Keratinocyte (primary cell): ENCODE measurements around the gene ACACA.

Source experiments
- CTCF ChIP-seq, 3 experiments: IDR thresholded peaks in 1 of 3; conservative IDR thresholded peaks in 1 of 3; optimal IDR thresholded peaks in 1 of 3; 2 replicates in 2 of 3; 3 replicates in 1 of 3; pipeline versions ENCODE3 to v1.5.1; 2011; ENCODE audit warnings: low read length in 3 of 3, mild to moderate bottlenecking in 3 of 3, moderate library complexity in 2 of 3, control low read depth in 1 of 3, inconsistent platforms in 1 of 3; ENCODE audit not compliant: insufficient read depth in 2 of 3; ENCODE audit errors: extremely low read depth in 1 of 3
- EZH2 ChIP-seq: IDR thresholded peaks from one replicate; pipeline ENCODE4 v1.6.1; 2012; ENCODE audit warnings: inconsistent platforms, mild to moderate bottlenecking, low read length, moderate library complexity

GRCh38 chr17:37276475-37276874 is 130.2 kb downstream of the ACACA start:
- TF ChIP-seq CTCF (optimal IDR thresholded peaks at IDR 0.05 in 1 of 3, IDR thresholded peaks at IDR 0.05 in 1 of 3, conservative IDR thresholded peaks at IDR 0.05 in 1 of 3; ENCODE audit: extremely low read depth in 1 of 3, insufficient read depth in 2 of 3, low read length in 3 of 3) (no peak), EZH2 (no peak)
